ENCODE measurements around the gene MYRFL.

The MYRFL gene

DNA sequence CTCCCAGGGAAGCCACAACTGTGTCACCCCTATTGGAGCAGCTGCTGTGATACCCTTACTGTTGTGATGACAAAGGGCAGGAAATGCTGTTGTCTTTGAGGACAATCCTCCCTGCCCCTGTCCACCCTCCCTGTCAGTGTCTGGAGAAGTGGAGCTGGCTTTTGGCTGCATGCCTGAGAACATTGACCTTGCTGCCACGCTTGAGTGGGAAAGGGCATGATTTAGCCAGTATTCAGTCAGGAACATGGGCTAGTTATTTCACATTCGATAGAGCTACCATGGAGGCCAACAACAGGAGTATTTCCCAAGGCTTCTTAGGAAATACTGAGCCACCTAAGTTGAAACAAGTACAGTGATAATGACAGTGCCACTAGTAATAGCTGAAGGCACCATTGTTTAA lies 59.4 kb downstream of the MYRFL start:
- Histone ChIP-seq H3K4me1 (ENCODE audit: control insufficient read depth, insufficient read depth, low read depth, low read length) (peaks cover 11% of the 10 kb centered on the region), H3K4ac (ENCODE audit: low read depth in 1 of 2, low read length in 2 of 2) (no peak overlapping the region), H2BK120ac (ENCODE audit: low read depth, low read length) (no peak overlapping the region), H2BK12ac (ENCODE audit: low read length in 2 of 2) (no peak overlapping the region), H2AK5ac (ENCODE audit: low read length, severe bottlenecking) (no peak overlapping the region), H3K23ac (ENCODE audit: low read length in 2 of 2) (no peak overlapping the region), H4K91ac (ENCODE audit: low read length) (no peak overlapping the region), H2BK15ac (ENCODE audit: low read depth, poor library complexity, severe bottlenecking) (no peak overlapping the region), H3K14ac (ENCODE audit: low read length in 2 of 2) (no peak overlapping the region), H3K27ac (ENCODE audit: low read length, poor library complexity, severe bottlenecking) (peak overlapping the region; percentile 36), H3K18ac (ENCODE audit: low read depth in 1 of 2, low read length in 2 of 2) (no peak overlapping the region), H4K8ac (ENCODE audit: low read length) (peak overlapping the region; percentile 2), H2AFZ (ENCODE audit: low read depth, low read length) (no peak overlapping the region), H3K27me3 (ENCODE audit: control insufficient read depth in 1 of 2, insufficient read depth in 1 of 2, low read length in 2 of 2) (peaks cover 0 to 5% of the 10 kb centered on the region in 2 experiments), H3K9ac (ENCODE audit: low read length) (no peak overlapping the region), H2BK5ac (ENCODE audit: low read depth, low read length, poor library complexity, severe bottlenecking) (no peak overlapping the region), H3K36me3 (ENCODE audit: control insufficient read depth in 1 of 2, insufficient read depth in 2 of 2, low read depth in 1 of 2, low read length in 2 of 2) (no peaks in the 10 kb centered on the region), H3K4me2 (ENCODE audit: low read length, poor library complexity, severe bottlenecking) (no peak overlapping the region), H3K4me3 (ENCODE audit: insufficient read depth in 1 of 2, low read depth in 1 of 2, low read length in 2 of 2) (no peak overlapping the region), H3K9me3 (ENCODE audit: control insufficient read depth, low read length) (no peaks in the 10 kb centered on the region), H3K79me1 (replicated peaks; ENCODE audit: low read length, poor library complexity, severe bottlenecking) (no peaks in the 10 kb centered on the region)
- WGBS, result 76% methylated on average over 2 of the region's 2 CpGs
- no peak for DNase-seq

- H3K36me3 ChIP-seq (ENCODE audit: control insufficient read depth in 1 of 2, insufficient read depth in 2 of 2, low read depth in 1 of 2, low read length in 2 of 2), result no peaks in the 10 kb centered on the region
- peaks cover 10% of the 10 kb centered on the region for H3K4me1 ChIP-seq (ENCODE audit: control insufficient read depth, insufficient read depth, low read depth, low read length)
- H2BK15ac ChIP-seq (ENCODE audit: low read depth, poor library complexity, severe bottlenecking), result no peak overlapping the region
- no peak for DNase-seq
- no peak overlapping the region for H2BK12ac ChIP-seq (ENCODE audit: low read length in 2 of 2)
- H2AFZ ChIP-seq (ENCODE audit: low read depth, low read length), result no peak overlapping the region
- no peak overlapping the region for H3K27ac ChIP-seq (ENCODE audit: low read length, poor library complexity, severe bottlenecking)
- H4K91ac ChIP-seq (ENCODE audit: low read length), result no peak overlapping the region
- no peak overlapping the region for H2BK5ac ChIP-seq (ENCODE audit: low read depth, low read length, poor library complexity, severe bottlenecking)
- no peak overlapping the region for H3K9ac ChIP-seq (ENCODE audit: low read length)
- H3K27me3 ChIP-seq (ENCODE audit: control insufficient read depth in 1 of 2, insufficient read depth in 1 of 2, low read length in 2 of 2), result peaks cover 0 to 5% of the 10 kb centered on the region in 2 experiments
- no peak overlapping the region for H3K4me2 ChIP-seq (ENCODE audit: low read length, poor library complexity, severe bottlenecking)
- no peak overlapping the region for H3K4me3 ChIP-seq (ENCODE audit: insufficient read depth in 1 of 2, low read depth in 1 of 2, low read length in 2 of 2)
- no peak overlapping the region for H3K4ac ChIP-seq (ENCODE audit: low read depth in 1 of 2, low read length in 2 of 2)
- no peak overlapping the region for H3K14ac ChIP-seq (ENCODE audit: low read length in 2 of 2)
- no peak overlapping the region for H2AK5ac ChIP-seq (ENCODE audit: low read length, severe bottlenecking)
- no peak overlapping the region for H3K23ac ChIP-seq (ENCODE audit: low read length in 2 of 2)
- no peak overlapping the region for H3K18ac ChIP-seq (ENCODE audit: low read depth in 1 of 2, low read length in 2 of 2)
- H3K9me3 ChIP-seq (ENCODE audit: control insufficient read depth, low read length), result no peaks in the 10 kb centered on the region
- no peak overlapping the region for H4K8ac ChIP-seq (ENCODE audit: low read length)
- H2BK120ac ChIP-seq (ENCODE audit: low read depth, low read length), result no peak overlapping the region
- no peaks in the 10 kb centered on the region for H3K79me1 ChIP-seq (replicated peaks; ENCODE audit: low read length, poor library complexity, severe bottlenecking)
These were observed 60.6 kb downstream of the MYRFL start for GRCh38 chr12:69885658-69886057.

DNA sequence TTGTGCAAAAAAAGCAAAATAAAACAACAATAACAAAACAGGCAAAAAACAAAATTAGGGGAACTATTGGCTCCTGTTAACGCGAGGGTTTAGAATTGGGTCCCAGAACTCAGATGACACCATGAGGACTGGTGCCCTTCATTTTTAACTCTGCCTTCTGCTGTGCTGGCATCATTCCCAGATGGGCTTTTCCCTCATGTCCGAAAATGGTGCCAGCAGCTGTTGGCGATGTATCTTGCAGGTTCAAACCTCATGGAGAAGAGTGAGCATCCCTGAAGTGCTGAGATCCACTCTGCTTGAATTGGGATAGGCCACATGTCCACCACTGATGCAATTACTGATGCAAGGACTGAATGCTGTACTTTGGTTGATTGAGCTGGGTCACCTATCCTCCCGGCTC lies 61.1 kb downstream of the MYRFL start:
- Histone ChIP-seq H2BK15ac (ENCODE audit: low read depth, poor library complexity, severe bottlenecking) (no peak overlapping the region), H4K91ac (ENCODE audit: low read length) (no peak overlapping the region), H3K14ac (ENCODE audit: low read length in 2 of 2) (no peak overlapping the region), H2BK5ac (ENCODE audit: low read depth, low read length, poor library complexity, severe bottlenecking) (no peak overlapping the region), H3K23ac (ENCODE audit: low read length in 2 of 2) (no peak overlapping the region), H2AFZ (ENCODE audit: low read depth, low read length) (no peak overlapping the region), H3K9me3 (ENCODE audit: control insufficient read depth, low read length) (no peaks in the 10 kb centered on the region), H3K36me3 (ENCODE audit: control insufficient read depth in 1 of 2, insufficient read depth in 2 of 2, low read depth in 1 of 2, low read length in 2 of 2) (no peaks in the 10 kb centered on the region), H3K9ac (ENCODE audit: low read length) (no peak overlapping the region), H4K8ac (ENCODE audit: low read length) (no peak overlapping the region), H2AK5ac (ENCODE audit: low read length, severe bottlenecking) (no peak overlapping the region), H3K4me1 (ENCODE audit: control insufficient read depth, insufficient read depth, low read depth, low read length) (peaks cover 10% of the 10 kb centered on the region), H3K79me1 (replicated peaks; ENCODE audit: low read length, poor library complexity, severe bottlenecking) (no peaks in the 10 kb centered on the region), H2BK120ac (ENCODE audit: low read depth, low read length) (no peak overlapping the region), H3K27ac (ENCODE audit: low read length, poor library complexity, severe bottlenecking) (no peak overlapping the region), H3K4me3 (ENCODE audit: insufficient read depth in 1 of 2, low read depth in 1 of 2, low read length in 2 of 2) (no peak overlapping the region), H3K18ac (ENCODE audit: low read depth in 1 of 2, low read length in 2 of 2) (no peak overlapping the region), H2BK12ac (ENCODE audit: low read length in 2 of 2) (no peak overlapping the region), H3K27me3 (ENCODE audit: control insufficient read depth in 1 of 2, insufficient read depth in 1 of 2, low read length in 2 of 2) (peaks cover 0 to 5% of the 10 kb centered on the region in 2 experiments), H3K4me2 (ENCODE audit: low read length, poor library complexity, severe bottlenecking) (no peak overlapping the region), H3K4ac (ENCODE audit: low read depth in 1 of 2, low read length in 2 of 2) (no peak overlapping the region)
- WGBS, result 93% methylated on average over 4 of the region's 5 CpGs
- DNase-seq, result no peak

- no peak overlapping the region for H2BK5ac ChIP-seq (ENCODE audit: low read depth, low read length, poor library complexity, severe bottlenecking)
These were observed 61.7 kb downstream of the MYRFL start for GRCh38 chr12:69886715-69887114.

More at GRCh38 chr12:69886715-69887114, 61.7 kb downstream of the MYRFL start:
- Histone ChIP-seq H2AK5ac (ENCODE audit: low read length, severe bottlenecking) (peak overlapping the region; percentile 35), H3K36me3 (ENCODE audit: control insufficient read depth in 1 of 2, insufficient read depth in 2 of 2, low read depth in 1 of 2, low read length in 2 of 2) (no peaks in the 10 kb centered on the region), H3K4ac (ENCODE audit: low read depth in 1 of 2, low read length in 2 of 2) (no peak overlapping the region), H3K27me3 (ENCODE audit: control insufficient read depth in 1 of 2, insufficient read depth in 1 of 2, low read length in 2 of 2) (peaks cover 0 to 5% of the 10 kb centered on the region in 2 experiments), H3K23ac (ENCODE audit: low read length in 2 of 2) (no peak overlapping the region), H3K9me3 (ENCODE audit: control insufficient read depth, low read length) (no peaks in the 10 kb centered on the region), H3K4me1 (ENCODE audit: control insufficient read depth, insufficient read depth, low read depth, low read length) (peaks cover 10% of the 10 kb centered on the region), H3K4me3 (ENCODE audit: insufficient read depth in 1 of 2, low read depth in 1 of 2, low read length in 2 of 2) (no peak overlapping the region), H2BK12ac (ENCODE audit: low read length in 2 of 2) (no peak overlapping the region), H3K14ac (ENCODE audit: low read length in 2 of 2) (no peak overlapping the region), H3K4me2 (ENCODE audit: low read length, poor library complexity, severe bottlenecking) (no peak overlapping the region), H4K8ac (ENCODE audit: low read length) (no peak overlapping the region), H4K91ac (ENCODE audit: low read length) (no peak overlapping the region), H2BK120ac (ENCODE audit: low read depth, low read length) (no peak overlapping the region), H3K79me1 (replicated peaks; ENCODE audit: low read length, poor library complexity, severe bottlenecking) (no peaks in the 10 kb centered on the region), H2AFZ (ENCODE audit: low read depth, low read length) (no peak overlapping the region), H2BK15ac (ENCODE audit: low read depth, poor library complexity, severe bottlenecking) (no peak overlapping the region), H3K27ac (ENCODE audit: low read length, poor library complexity, severe bottlenecking) (no peak overlapping the region), H3K18ac (ENCODE audit: low read depth in 1 of 2, low read length in 2 of 2) (no peak overlapping the region), H3K9ac (ENCODE audit: low read length) (no peak overlapping the region)
- WGBS, result 96% methylated on average over 2 of the region's 2 CpGs
- DNase-seq, result no peak
